Esophagus squamous epithelium (tissue), 5 donors: ENCODE measurements around the gene CCDC93. TPM values are rescaled to one million over a fixed set of nuclear protein-coding genes. Genes with fewer than 3 reads are reported as not detected.

Source experiments
- DNase-seq: peaks from one replicate; lab custom pipeline; 2025; lab: John Stamatoyannopoulos, UW
- H3K27ac ChIP-seq, 4 donors: fragments of 200-600 bp; sonication (generic); one replicate each; pipeline ENCODE4 v1.5.1; 2016 to 2019; ENCODE audit warnings: mild to moderate bottlenecking in 1 of 4
- H3K27me3 ChIP-seq, 4 donors: fragments of 200-600 bp; sonication (generic); 1 replicate in 3 of 4; 2 replicates in 1 of 4; pipeline versions ENCODE4 v1.5.1 to v1.6.0; 2017 to 2021; ENCODE audit warnings: antibody characterized with exemption in 1 of 4
- H3K36me3 ChIP-seq, 3 donors: fragments of 200-600 bp; sonication (generic); one replicate each; pipeline ENCODE4 v1.5.1; 2016 to 2019
- H3K4me1 ChIP-seq, 3 donors: fragments of 200-600 bp; sonication (generic); one replicate each; pipeline ENCODE4 v1.5.1; 2017 to 2019
- H3K4me3 ChIP-seq, 4 donors: fragments of 200-600 bp; sonication (generic); 1 replicate in 3 of 4; 2 replicates in 1 of 4; pipeline ENCODE4 v1.5.1; 2016 to 2019; ENCODE audit warnings: mild to moderate bottlenecking in 2 of 4, moderate library complexity in 1 of 4
- H3K9me3 ChIP-seq, 3 donors: fragments of 200-600 bp; sonication (generic); one replicate each; pipeline ENCODE4 v1.5.1; 2016 to 2019
- POLR2A ChIP-seq, 4 donors: fragments of 450-650 bp; IDR thresholded peaks; one replicate each; pipeline ENCODE4 v1.6.1; 2017; ENCODE audit warnings: antibody characterized with exemption in 4 of 4, mild to moderate bottlenecking in 4 of 4, moderate library complexity in 3 of 4
- WGBS, 2 donors: methylation state at CpG; one replicate each; pipeline ENCODE4 v1.1.5; 2018; 5-methylcytosine and 5-hydroxymethylcytosine counted together
- intact Hi-C: fragments of 100-400 bp; cut with DNase I; formaldehyde crosslinking; loops from one replicate; pipeline ENCODE4 v1.15.0; 2022
- total RNA-seq, 4 donors: library from RNA; depleted of rRNA; stranded (reverse); fragments of >200 nt; gene quantifications; one replicate each; pipeline ENCODE4 v1.1.0, GENCODE V29; 2016
- TF ChIP-seq, protein P1 (sequence below), 6 experiments: fragments of 450-650 bp in 4 of 6; fragments of 200-600 bp in 2 of 6; sonication (generic) in 2 of 6; IDR thresholded peaks; one replicate each; pipeline ENCODE4 v1.5.1; 2016 to 2019; ENCODE audit warnings: antibody characterized with exemption in 6 of 6, mild to moderate bottlenecking in 4 of 6, moderate library complexity in 4 of 6
- donor health status: DM: yes; HTN: yes; CAD: no.

CCDC93 gene
- total RNA-seq, 4 donors from 2014 or later: 10.6 to 20.4 (median 17.2) TPM

DNA sequence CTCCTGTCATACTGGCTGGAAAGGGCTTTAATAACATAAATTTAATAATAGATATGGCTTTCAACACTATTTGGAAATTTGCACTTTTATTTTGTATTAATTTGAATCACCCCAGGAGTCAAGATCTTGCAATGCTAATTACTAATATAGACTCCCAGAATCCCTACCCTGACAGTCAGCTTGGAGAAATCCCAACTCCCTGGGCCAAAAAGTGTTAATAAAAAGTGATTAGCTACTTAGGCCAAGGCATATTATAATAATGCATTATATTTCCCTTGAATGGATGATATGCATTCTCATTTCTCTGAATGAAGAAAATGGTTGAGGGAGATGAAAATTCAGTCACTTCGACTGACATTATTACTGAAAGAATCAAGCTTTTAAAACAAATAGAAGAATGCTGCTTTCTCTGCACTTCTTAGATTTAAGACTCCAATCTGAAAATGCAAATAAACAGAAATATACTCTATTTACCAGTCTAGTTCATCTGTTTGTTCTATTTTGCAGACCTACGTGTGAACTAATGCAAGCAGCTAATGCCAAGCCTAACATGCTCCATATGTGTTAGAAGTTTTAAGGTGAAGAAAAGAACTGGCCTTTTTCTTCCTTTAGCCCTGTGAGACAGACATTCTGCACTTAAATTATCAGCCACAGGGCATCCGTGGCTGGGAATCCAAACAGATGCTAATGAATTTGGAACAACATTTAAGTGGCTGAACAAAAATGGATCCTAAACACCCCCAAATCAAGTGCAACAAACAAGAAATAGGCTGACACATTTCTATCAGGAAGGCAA lies 40.5 kb upstream of the CCDC93 start:
- Histone ChIP-seq H3K4me1 (no peaks in the 10 kb centered on the region), H3K27ac (no peak overlapping the region), H3K27me3 (peaks cover 0 to 58% (median 0%) of the 10 kb centered on the region in 4 donors), H3K36me3 (no peaks in the 10 kb centered on the region), H3K4me3 (no peak overlapping the region), H3K9me3 (no peaks in the 10 kb centered on the region)
- DNase-seq: no peak
- TF ChIP-seq POLR2A (IDR thresholded peaks at IDR 0.05): no peak
- TF ChIP-seq, protein P1, sequence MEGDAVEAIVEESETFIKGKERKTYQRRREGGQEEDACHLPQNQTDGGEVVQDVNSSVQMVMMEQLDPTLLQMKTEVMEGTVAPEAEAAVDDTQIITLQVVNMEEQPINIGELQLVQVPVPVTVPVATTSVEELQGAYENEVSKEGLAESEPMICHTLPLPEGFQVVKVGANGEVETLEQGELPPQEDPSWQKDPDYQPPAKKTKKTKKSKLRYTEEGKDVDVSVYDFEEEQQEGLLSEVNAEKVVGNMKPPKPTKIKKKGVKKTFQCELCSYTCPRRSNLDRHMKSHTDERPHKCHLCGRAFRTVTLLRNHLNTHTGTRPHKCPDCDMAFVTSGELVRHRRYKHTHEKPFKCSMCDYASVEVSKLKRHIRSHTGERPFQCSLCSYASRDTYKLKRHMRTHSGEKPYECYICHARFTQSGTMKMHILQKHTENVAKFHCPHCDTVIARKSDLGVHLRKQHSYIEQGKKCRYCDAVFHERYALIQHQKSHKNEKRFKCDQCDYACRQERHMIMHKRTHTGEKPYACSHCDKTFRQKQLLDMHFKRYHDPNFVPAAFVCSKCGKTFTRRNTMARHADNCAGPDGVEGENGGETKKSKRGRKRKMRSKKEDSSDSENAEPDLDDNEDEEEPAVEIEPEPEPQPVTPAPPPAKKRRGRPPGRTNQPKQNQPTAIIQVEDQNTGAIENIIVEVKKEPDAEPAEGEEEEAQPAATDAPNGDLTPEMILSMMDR (IDR thresholded peaks at IDR 0.05): no peak
- intact Hi-C loops: no loop called here
- 36 to 48% methylated on average over 3 of the region's 3 CpGs for WGBS, 2 donors

DNA sequence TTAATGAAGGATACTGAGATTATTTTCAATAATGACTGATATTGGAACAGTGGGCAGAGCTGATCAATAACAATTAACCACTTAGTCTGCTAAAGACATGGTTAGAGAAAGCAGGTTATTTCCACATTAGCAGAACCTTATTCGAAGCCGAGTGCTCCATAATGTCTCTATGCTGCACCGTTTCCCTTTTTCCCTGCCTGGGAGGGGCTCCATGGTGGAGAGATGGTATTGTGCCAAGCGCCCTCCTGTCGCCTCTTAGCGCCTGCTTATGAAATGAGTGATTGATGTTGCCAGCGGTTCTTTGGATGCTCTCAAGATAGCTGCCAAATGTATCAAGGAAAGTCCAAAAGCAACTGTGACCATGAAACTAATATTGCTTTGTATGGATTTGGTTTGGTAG lies 39.8 kb upstream of the CCDC93 start:
- TF ChIP-seq POLR2A (IDR thresholded peaks at IDR 0.05): no peak
- TF ChIP-seq, protein P1 (IDR thresholded peaks at IDR 0.05): no peak
- WGBS, 2 donors: 74 to 81% methylated on average over 4 to 7 of the region's 7 CpGs

DNA sequence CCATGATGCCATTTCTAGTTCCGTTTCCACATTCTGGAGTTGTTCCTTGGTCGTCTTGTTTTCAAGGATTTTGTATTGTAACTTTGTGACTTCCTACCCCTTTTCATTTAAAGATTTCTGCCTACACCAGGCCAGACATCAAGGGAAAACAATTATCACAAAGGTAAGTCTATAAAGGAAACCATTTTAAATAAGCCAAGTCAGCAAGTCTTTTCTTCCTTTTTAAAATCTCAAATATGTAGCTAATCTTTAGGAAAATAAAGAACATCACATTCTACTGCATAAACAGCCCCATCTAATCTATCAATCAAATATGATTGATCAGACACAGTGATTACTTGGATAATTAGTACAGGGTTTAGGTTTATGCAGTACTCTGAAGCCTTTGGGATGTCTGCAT lies 38.6 kb upstream of the CCDC93 start:
- Histone ChIP-seq H3K4me3 (no peak overlapping the region), H3K4me1 (no peaks in the 10 kb centered on the region), H3K36me3 (no peaks in the 10 kb centered on the region), H3K27ac (no peak overlapping the region), H3K27me3 (peaks cover 0 to 68% (median 0%) of the 10 kb centered on the region in 4 donors), H3K9me3 (no peaks in the 10 kb centered on the region)
- intact Hi-C loops: no loop called here
- TF ChIP-seq, protein P1 (IDR thresholded peaks at IDR 0.05): no peak
- TF ChIP-seq POLR2A (IDR thresholded peaks at IDR 0.05): no peak
- no peak for DNase-seq
- WGBS, 2 donors: 48 to 55% methylated on average over 2 of the region's 2 CpGs

More for the DNA sequence above, 39.8 kb upstream of the CCDC93 start:
- Histone ChIP-seq H3K36me3 (no peaks in the 10 kb centered on the region), H3K9me3 (no peaks in the 10 kb centered on the region), H3K4me3 (no peak overlapping the region), H3K4me1 (no peaks in the 10 kb centered on the region), H3K27ac (no peak overlapping the region), H3K27me3 (peaks cover 0 to 64% (median 0%) of the 10 kb centered on the region in 4 donors)
- intact Hi-C loops: no loop called here
- DNase-seq: no peak

DNA sequence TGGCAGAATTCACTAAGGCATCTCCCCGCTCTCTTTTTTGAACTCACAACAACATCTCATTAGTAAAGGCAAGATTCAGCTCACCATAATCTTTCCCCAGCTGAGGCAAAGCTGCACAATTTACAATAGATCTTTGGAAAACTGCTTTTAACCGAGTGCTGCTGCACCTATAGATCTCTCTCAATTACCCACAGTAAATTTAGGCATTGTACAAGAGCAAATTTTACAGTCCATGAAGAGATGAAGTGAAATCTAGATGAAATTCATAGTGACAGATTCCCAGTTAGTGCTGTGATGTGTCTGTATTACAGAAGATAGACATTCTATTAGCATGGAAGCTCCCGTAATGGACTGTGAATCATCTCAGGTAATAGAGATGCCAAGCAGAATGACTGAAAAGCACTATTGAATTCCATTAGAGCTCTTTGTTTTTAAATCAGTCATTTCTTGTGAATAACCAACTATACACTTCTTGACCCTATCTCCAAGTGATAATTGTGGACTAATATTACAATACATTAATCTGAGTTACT lies 38.0 kb upstream of the CCDC93 start:
- Histone ChIP-seq H3K36me3 (no peaks in the 10 kb centered on the region), H3K27ac (no peak overlapping the region), H3K9me3 (no peaks in the 10 kb centered on the region), H3K4me1 (no peaks in the 10 kb centered on the region), H3K4me3 (no peak overlapping the region), H3K27me3 (peaks cover 0 to 74% (median 0%) of the 10 kb centered on the region in 4 donors)
- TF ChIP-seq, protein P1 (IDR thresholded peaks at IDR 0.05): no peak
- WGBS, 2 donors: 75 to 80% methylated on average over 3 of the region's 3 CpGs
- intact Hi-C loops: no loop called here
- no peak for DNase-seq

DNA sequence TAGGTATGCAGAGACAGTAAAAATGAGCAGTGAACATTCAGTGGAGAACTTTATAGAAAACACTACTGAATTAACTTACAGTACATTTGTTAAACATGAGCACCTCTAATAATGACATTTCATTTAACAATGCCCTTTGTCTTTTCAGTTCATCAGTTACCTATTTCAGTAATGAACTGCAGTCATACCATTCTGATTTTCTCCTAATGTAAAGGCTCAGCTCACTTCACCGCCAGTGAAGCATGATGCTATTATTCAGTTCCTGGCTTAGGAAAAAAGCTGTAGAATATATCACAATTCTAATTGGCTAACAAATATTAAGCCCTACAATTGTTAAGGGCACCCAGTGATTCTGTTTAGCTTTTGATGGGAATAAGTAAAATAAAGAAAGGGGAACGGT lies 37.1 kb upstream of the CCDC93 start:
- TF ChIP-seq POLR2A (IDR thresholded peaks at IDR 0.05): no peak
- no peak overlapping the region for H3K4me3 ChIP-seq
- WGBS, 2 donors: 29 to 48% methylated on average over 2 of the region's 2 CpGs

More for the DNA sequence above, 37.1 kb upstream of the CCDC93 start:
- H3K27ac ChIP-seq: no peak overlapping the region
- DNase-seq: no peak
- intact Hi-C loops: no loop called here
- no peaks in the 10 kb centered on the region for H3K9me3 ChIP-seq
- H3K36me3 ChIP-seq: no peaks in the 10 kb centered on the region
- no peaks in the 10 kb centered on the region for H3K4me1 ChIP-seq
- peaks cover 0 to 75% (median 0%) of the 10 kb centered on the region in 4 donors for H3K27me3 ChIP-seq
